ENCODE data around the gene CEP43. TPM values are rescaled to one million over a fixed set of nuclear protein-coding genes. Genes with fewer than 3 reads are reported as not detected.
"Not testable (repeated sequence)": the region's sequence is repeated elsewhere in the genome, so short reads cannot be mapped to it uniquely, and the experiment has no call there.

The CEP43 gene
- polyA plus RNA-seq = 1 to 10 TPM; 4.7 to 9.9 (median 6.9) TPM

GRCh38 chr6:166999145-166999883 is at the start of gene CEP43:
Gene CEP43 (plus strand): TSS chr6:166999397. CDS start chr6:166999413, 16 bp downstream.
- Mint-ChIP-seq H3K9me3 (no peaks in the 10 kb centered on the region), H3K27me3 (ENCODE audit: low read depth in 3 of 3) (peaks cover 0 to 4% (median 0%) of the 10 kb centered on the region in 3 donors), H3K4me3 (peak within 1 kb of the TSS; percentile 86 to 91 (median 88)), H3K27ac (peak within 1 kb of the TSS; percentile 2 to 91 (median 80)), H3K4me1 (peaks cover 17 to 34% of the 10 kb centered on the region in 2 donors), H3K36me3 (peaks cover 0 to 5% (median 2%) of the 10 kb centered on the region in 3 donors)
- peak; percentile 93 to 96 (median 95) for DNase-seq

GRCh38 chr6:166949528-166950442 is 49.4 kb upstream of the CEP43 start:
- peaks cover 0 to 4% (median 3%) of the 10 kb centered on the region in 3 donors for H3K27me3 Mint-ChIP-seq (ENCODE audit: low read depth in 3 of 3)
- H3K36me3 Mint-ChIP-seq = peaks cover 7 to 35% (median 15%) of the 10 kb centered on the region in 3 donors
- H3K27ac Mint-ChIP-seq = peak overlapping the region in 5 of 6 donors; percentile 81 to 90 (median 89)
- peak overlapping the region in 3 of 5 donors; percentile 75 to 84 (median 80) for H3K4me3 Mint-ChIP-seq
- peaks cover 27 to 46% of the 10 kb centered on the region in 2 donors for H3K4me1 Mint-ChIP-seq
- DNase-seq = no peak
- H3K9me3 Mint-ChIP-seq = no peaks in the 10 kb centered on the region

- no peak for DNase-seq
- H3K36me3 Mint-ChIP-seq = peaks cover 10 to 31% (median 15%) of the 10 kb centered on the region in 3 donors
- H3K27ac Mint-ChIP-seq = peak overlapping the region; percentile 85 to 93 (median 90)
- H3K9me3 Mint-ChIP-seq = no peaks in the 10 kb centered on the region
- H3K4me1 Mint-ChIP-seq = peaks cover 33 to 52% of the 10 kb centered on the region in 2 donors
- H3K27me3 Mint-ChIP-seq (ENCODE audit: low read depth in 3 of 3) = peaks cover 1 to 9% (median 5%) of the 10 kb centered on the region in 3 donors
- H3K4me3 Mint-ChIP-seq = peak overlapping the region in 4 of 5 donors; percentile 12 to 84 (median 78)
Observed at GRCh38 chr6:166950443-166950821, 48.8 kb upstream of the CEP43 start.

GRCh38 chr6:166950892-166951669 is 48.1 kb upstream of the CEP43 start:
- Mint-ChIP-seq H3K4me3 (peak overlapping the region; percentile 75 to 84 (median 80)), H3K27ac (peak overlapping the region; percentile 85 to 93 (median 90)), H3K36me3 (peaks cover 10 to 28% (median 14%) of the 10 kb centered on the region in 3 donors), H3K4me1 (peaks cover 35 to 55% of the 10 kb centered on the region in 2 donors), H3K27me3 (ENCODE audit: low read depth in 3 of 3) (peaks cover 1 to 10% (median 5%) of the 10 kb centered on the region in 3 donors)
- H3K9me3 Mint-ChIP-seq = not testable (repeated sequence)
- DNase-seq = peak; percentile 55 to 58 (median 55)

DNA sequence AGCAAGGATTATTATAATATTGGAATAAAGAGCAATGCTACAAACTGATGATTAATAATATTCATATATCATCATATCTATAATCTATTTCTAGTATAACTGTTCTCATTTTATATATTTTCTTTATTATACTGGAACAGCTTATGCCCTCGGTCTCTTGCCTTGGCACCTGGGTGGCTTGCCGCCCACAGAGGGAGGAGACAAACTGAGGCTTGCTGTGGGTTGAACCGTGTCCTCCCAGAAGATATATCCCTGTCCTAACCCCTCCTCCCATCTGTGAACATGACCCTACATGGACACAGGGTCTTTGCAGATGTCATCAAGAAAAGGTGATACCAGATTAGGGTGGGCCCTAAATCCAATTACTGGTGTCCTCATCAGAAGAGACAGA is 47.5 kb upstream of the CEP43 start:
- Mint-ChIP-seq H3K36me3 (peaks cover 10 to 22% (median 11%) of the 10 kb centered on the region in 3 donors), H3K4me1 (peaks cover 36 to 55% of the 10 kb centered on the region in 2 donors), H3K4me3 (peak overlapping the region in 3 of 5 donors; percentile 75 to 84 (median 80)), H3K27ac (peak overlapping the region; percentile 85 to 93 (median 90)), H3K27me3 (ENCODE audit: low read depth in 3 of 3) (peaks cover 1 to 10% (median 5%) of the 10 kb centered on the region in 3 donors), H3K9me3 (no peaks in the 10 kb centered on the region)
- DNase-seq = no peak

DNA sequence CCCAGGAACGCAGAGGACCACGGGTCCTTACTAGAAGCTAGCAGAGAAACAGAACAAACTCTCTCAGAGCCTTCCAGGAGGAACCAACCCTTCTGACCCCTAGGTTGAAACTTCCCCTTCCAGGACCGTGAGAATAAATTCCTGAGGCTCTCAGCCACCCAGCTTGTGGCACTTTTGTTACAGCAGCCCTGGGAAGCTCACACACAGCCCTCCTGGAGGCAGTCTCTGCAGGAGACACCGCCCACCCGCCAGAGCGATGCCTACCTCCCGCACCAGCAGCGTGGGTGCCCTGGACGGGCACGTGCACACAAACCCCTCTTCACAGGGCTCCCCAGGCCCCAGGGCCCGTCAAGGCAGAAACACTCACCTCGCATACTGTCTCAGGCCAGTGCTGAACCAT is 47.1 kb upstream of the CEP43 start:
- peaks cover under 1 to 10% (median 5%) of the 10 kb centered on the region in 3 donors for H3K27me3 Mint-ChIP-seq (ENCODE audit: low read depth in 3 of 3)
- no peak for DNase-seq
- peaks cover 37 to 56% of the 10 kb centered on the region in 2 donors for H3K4me1 Mint-ChIP-seq
- H3K36me3 Mint-ChIP-seq = peaks cover 10 to 18% (median 11%) of the 10 kb centered on the region in 3 donors
- peak overlapping the region in 1 of 6 donors; percentile 11 for H3K27ac Mint-ChIP-seq
- no peak overlapping the region for H3K4me3 Mint-ChIP-seq
- H3K9me3 Mint-ChIP-seq = no peaks in the 10 kb centered on the region

DNA sequence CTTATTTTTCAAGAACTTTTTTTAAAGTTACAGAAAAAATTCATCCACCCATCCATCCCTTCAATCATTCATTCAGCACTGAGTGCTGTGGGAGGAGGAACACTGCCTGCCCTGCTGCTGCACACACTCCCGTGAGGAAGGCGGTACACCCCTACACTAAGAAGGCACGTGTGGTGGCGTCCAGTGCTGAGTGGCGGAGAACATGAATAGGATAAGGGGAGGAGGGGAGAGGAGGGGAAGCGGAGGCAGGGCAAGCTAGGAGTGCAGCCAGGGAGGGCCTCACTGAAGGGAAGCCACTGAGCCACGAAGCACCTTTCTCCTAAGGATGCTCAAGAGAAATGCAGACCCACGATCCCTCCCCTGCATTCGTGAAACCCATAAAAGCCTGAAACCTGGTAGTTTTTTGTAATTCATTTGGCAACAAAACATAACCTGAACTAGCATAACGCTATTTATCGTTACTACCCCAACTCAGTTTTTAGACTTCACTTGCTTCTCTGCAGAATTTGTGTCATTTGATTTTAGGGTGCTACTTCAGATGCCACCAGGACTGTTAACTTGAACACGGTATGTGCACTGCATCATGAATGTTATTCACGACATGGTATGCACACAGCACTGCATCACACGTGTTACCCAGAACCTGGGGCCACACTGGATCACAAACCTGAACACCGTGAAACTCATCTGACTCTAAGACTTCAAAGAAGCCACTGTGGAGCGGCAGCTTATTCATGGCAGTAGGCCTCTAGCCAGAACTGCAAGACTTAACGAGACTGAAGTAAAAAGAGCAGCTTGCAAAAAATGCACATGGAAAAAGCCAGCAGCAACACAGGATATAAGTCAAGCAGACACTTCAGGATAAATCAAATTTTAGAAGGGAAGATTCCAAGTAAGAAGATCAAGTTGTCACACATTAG is 46.4 kb upstream of the CEP43 start:
- H3K27ac Mint-ChIP-seq = peak overlapping the region in 3 of 6 donors; percentile 28 to 73 (median 36)
- H3K4me3 Mint-ChIP-seq = peak overlapping the region; percentile 14 to 90 (median 33)
- H3K36me3 Mint-ChIP-seq = peaks cover 4 to 12% (median 10%) of the 10 kb centered on the region in 3 donors
- no peaks in the 10 kb centered on the region for H3K9me3 Mint-ChIP-seq
- H3K4me1 Mint-ChIP-seq = peaks cover 44 to 63% of the 10 kb centered on the region in 2 donors
- no peak for DNase-seq
- H3K27me3 Mint-ChIP-seq (ENCODE audit: low read depth in 3 of 3) = peaks cover 0 to 14% (median 12%) of the 10 kb centered on the region in 3 donors

DNA sequence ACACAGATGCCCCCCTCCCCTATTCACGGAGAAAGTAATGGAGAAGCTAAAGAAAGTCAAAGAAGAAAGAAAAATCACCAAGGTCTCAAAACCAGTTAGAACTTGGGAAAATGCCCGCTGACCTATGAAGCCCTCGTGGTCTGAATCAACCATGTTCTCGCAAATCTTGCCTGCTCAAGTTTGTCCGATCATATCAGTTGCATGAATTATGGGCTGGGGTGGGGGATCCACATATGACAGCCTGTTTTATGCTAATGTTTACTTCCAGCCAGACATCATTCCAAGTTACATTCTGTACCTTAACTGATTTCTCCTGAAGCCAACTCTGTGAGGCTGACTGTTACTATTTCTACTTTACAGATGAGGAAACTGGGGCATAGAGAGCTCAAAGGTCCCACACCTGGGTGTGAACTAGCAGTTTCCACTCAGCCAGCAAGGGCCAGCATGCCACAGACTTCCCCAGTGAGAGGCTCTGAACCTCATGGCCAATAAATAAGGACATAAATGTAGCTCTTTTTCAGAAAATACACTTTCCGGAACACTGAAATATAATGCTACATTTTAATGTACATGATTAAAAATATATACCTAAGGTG is 45.0 kb upstream of the CEP43 start:
- Mint-ChIP-seq H3K4me1 (peaks cover 58 to 76% of the 10 kb centered on the region in 2 donors), H3K27me3 (ENCODE audit: low read depth in 3 of 3) (peaks cover 0 to 19% (median 15%) of the 10 kb centered on the region in 3 donors)

GRCh38 chr6:166955121-166955864 is 43.9 kb upstream of the CEP43 start:
- Mint-ChIP-seq H3K36me3 (peaks cover 4 to 9% (median 8%) of the 10 kb centered on the region in 3 donors), H3K27ac (peak overlapping the region; percentile 68 to 94 (median 85)), H3K4me3 (peak overlapping the region; percentile 89 to 96 (median 90))

More for the DNA sequence above, 45.0 kb upstream of the CEP43 start:
- H3K36me3 Mint-ChIP-seq = peaks cover 4 to 12% (median 10%) of the 10 kb centered on the region in 3 donors
- peak overlapping the region; percentile 38 to 96 (median 61) for H3K4me3 Mint-ChIP-seq
- peak overlapping the region in 4 of 6 donors; percentile 53 to 76 (median 63) for H3K27ac Mint-ChIP-seq
- DNase-seq = no peak
- H3K9me3 Mint-ChIP-seq = no peaks in the 10 kb centered on the region

GRCh38 chr6:166955865-166956443 is 43.2 kb upstream of the CEP43 start:
- peaks cover 3 to 4% (median 3%) of the 10 kb centered on the region in 3 donors for H3K36me3 Mint-ChIP-seq
- no peak for DNase-seq
- peaks cover 63 to 80% of the 10 kb centered on the region in 2 donors for H3K4me1 Mint-ChIP-seq
- peak overlapping the region in 3 of 6 donors; percentile 68 to 94 (median 90) for H3K27ac Mint-ChIP-seq
- H3K9me3 Mint-ChIP-seq = no peaks in the 10 kb centered on the region
- H3K27me3 Mint-ChIP-seq (ENCODE audit: low read depth in 3 of 3) = peaks cover 0 to 16% (median 15%) of the 10 kb centered on the region in 3 donors
- H3K4me3 Mint-ChIP-seq = peak overlapping the region; percentile 89 to 96 (median 90)

More at GRCh38 chr6:166955121-166955864, 43.9 kb upstream of the CEP43 start:
- Mint-ChIP-seq H3K9me3 (no peaks in the 10 kb centered on the region), H3K4me1 (peaks cover 64 to 82% of the 10 kb centered on the region in 2 donors), H3K27me3 (ENCODE audit: low read depth in 3 of 3) (peaks cover 0 to 17% (median 15%) of the 10 kb centered on the region in 3 donors)
- peak; percentile 19 to 25 (median 19) for DNase-seq
